ENCODE results near the gene GPR158.

DNA sequence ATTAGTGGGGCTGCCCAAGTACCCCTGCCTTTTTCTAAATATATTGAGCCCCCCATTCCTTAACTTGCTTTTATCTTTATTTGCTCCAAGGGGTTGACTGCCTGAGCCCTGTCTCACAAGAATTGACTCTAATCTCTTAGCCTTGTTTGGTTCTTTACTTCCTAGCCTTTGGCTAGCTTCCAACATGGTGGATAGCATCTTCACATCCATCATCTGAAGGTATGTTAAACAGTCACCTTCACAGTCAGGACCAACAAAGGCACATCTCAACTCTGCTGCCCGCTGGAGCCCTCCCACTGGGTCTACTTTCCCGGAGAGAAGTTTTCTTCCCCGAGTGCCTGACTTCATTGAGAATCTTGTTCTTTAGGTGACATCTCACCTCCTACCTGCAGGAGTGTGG is 329.5 kb downstream of the GPR158 start:
- TF ChIP-seq, protein P1, sequence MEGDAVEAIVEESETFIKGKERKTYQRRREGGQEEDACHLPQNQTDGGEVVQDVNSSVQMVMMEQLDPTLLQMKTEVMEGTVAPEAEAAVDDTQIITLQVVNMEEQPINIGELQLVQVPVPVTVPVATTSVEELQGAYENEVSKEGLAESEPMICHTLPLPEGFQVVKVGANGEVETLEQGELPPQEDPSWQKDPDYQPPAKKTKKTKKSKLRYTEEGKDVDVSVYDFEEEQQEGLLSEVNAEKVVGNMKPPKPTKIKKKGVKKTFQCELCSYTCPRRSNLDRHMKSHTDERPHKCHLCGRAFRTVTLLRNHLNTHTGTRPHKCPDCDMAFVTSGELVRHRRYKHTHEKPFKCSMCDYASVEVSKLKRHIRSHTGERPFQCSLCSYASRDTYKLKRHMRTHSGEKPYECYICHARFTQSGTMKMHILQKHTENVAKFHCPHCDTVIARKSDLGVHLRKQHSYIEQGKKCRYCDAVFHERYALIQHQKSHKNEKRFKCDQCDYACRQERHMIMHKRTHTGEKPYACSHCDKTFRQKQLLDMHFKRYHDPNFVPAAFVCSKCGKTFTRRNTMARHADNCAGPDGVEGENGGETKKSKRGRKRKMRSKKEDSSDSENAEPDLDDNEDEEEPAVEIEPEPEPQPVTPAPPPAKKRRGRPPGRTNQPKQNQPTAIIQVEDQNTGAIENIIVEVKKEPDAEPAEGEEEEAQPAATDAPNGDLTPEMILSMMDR (IDR thresholded peaks at IDR 0.05; ENCODE audit: low read depth, low read length, missing input control): no peak
- TF ChIP-seq GABPA (IDR thresholded peaks at IDR 0.05 in 1 of 2, conservative IDR thresholded peaks at IDR 0.05 in 1 of 2) (no peak), RAD21 (IDR thresholded peaks at IDR 0.05) (no peak), JUND (IDR thresholded peaks at IDR 0.05) (no peak), SP1 (IDR thresholded peaks at IDR 0.05) (no peak), FOXA1 (IDR thresholded peaks at IDR 0.05) (no peak), TAF1 (conservative IDR thresholded peaks at IDR 0.05) (no peak), RXRA (IDR thresholded peaks at IDR 0.05) (no peak)
- TF ChIP-seq, protein P2, sequence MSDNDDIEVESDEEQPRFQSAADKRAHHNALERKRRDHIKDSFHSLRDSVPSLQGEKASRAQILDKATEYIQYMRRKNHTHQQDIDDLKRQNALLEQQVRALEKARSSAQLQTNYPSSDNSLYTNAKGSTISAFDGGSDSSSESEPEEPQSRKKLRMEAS (IDR thresholded peaks at IDR 0.05): no peak
